NCI-H82 treated with DMSO at 0.1 percent for 48 hours (cell line): Measurements from ENCODE around the gene CCDC200.
"Not testable (repeated sequence)": the region's sequence is repeated elsewhere in the genome, so short reads cannot be mapped to it uniquely, and the experiment has no call there.

Source experiments
- DNase-seq: peaks from one replicate; lab custom pipeline; 2025; ENCODE audit not compliant: unreplicated experiment; lab: John Stamatoyannopoulos, UW

Gene CCDC200

GRCh38 chr17:43228020-43228782 is at the start of gene CCDC200:
TSS of gene CCDC200 (minus strand) at chr17:43228623. CDS start at chr17:43228554, 69 bp downstream.
- not testable (repeated sequence) for DNase-seq

GRCh38 chr17:43272914-43273313 is 44.5 kb upstream of the CCDC200 start:
- DNase-seq, result not testable (repeated sequence)

GRCh38 chr17:43272483-43272882 is 44.1 kb upstream of the CCDC200 start:
- not testable (repeated sequence) for DNase-seq

- DNase-seq, result not testable (repeated sequence)
Observed at GRCh38 chr17:43270552-43271504, 42.4 kb upstream of the CCDC200 start.

- DNase-seq, result not testable (repeated sequence)
Observed at GRCh38 chr17:43246456-43246855, 18.0 kb upstream of the CCDC200 start.

GRCh38 chr17:43240596-43241352 is 12.4 kb upstream of the CCDC200 start:
- not testable (repeated sequence) for DNase-seq

GRCh38 chr17:43239597-43239996 is 11.2 kb upstream of the CCDC200 start:
- DNase-seq, result not testable (repeated sequence)

GRCh38 chr17:43233877-43234276 is 5.5 kb upstream of the CCDC200 start, which contains the start of gene RNU2-1:
TSS of gene RNU2-1 (minus strand) at chr17:43233977.
- DNase-seq, result not testable (repeated sequence)

- DNase-seq, result not testable (repeated sequence)
Observed at GRCh38 chr17:43233263-43233662, 4.8 kb upstream of the CCDC200 start.

GRCh38 chr17:43232021-43232699 is 3.7 kb upstream of the CCDC200 start:
- DNase-seq, result not testable (repeated sequence)

GRCh38 chr17:43231205-43232020 is 3.0 kb upstream of the CCDC200 start:
- DNase-seq, result not testable (repeated sequence)

GRCh38 chr17:43226393-43226792 is 2.0 kb downstream of the CCDC200 start:
- no peak for DNase-seq

GRCh38 chr17:43224146-43224705 is 4.2 kb downstream of the CCDC200 start:
- no peak for DNase-seq

- no peak for DNase-seq
Observed at GRCh38 chr17:43220511-43221125, 7.8 kb downstream of the CCDC200 start.

- no peak for DNase-seq
Observed at GRCh38 chr17:43219746-43220380, 8.6 kb downstream of the CCDC200 start.

- DNase-seq, result no peak
Observed at GRCh38 chr17:43219001-43219400, 9.4 kb downstream of the CCDC200 start.

- DNase-seq, result no peak
Observed at GRCh38 chr17:43217614-43218087, 10.8 kb downstream of the CCDC200 start.
